ENCODE data around the gene DFFB.

DNA sequence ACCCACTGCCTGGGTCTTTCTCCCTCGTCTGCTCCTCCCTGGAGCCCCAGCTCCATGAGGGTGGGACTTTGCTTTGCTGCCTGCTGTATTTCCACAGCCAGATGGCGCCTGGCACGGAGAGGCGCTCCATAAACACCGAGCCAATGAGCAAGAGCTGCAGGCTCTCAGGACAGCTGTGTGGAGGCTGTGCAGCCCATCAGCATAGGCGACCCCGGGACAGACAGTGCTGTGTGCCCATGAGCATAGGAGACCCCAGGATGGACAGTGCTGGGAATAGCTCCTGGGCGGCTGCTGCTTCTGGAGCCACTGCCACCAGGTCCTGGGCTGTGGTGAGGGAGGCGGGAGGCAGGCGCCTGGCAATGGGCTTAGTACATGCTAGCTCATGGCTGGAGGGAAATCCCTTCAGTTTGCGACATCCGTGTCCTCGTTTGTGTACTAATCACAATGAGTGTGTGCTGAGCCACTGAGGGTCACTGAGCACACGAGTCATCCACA lies 29.4 kb upstream of the DFFB start:
- TF ChIP-seq POLR2A (IDR thresholded peaks at IDR 0.05) = no peak
- TF ChIP-seq, protein P1, sequence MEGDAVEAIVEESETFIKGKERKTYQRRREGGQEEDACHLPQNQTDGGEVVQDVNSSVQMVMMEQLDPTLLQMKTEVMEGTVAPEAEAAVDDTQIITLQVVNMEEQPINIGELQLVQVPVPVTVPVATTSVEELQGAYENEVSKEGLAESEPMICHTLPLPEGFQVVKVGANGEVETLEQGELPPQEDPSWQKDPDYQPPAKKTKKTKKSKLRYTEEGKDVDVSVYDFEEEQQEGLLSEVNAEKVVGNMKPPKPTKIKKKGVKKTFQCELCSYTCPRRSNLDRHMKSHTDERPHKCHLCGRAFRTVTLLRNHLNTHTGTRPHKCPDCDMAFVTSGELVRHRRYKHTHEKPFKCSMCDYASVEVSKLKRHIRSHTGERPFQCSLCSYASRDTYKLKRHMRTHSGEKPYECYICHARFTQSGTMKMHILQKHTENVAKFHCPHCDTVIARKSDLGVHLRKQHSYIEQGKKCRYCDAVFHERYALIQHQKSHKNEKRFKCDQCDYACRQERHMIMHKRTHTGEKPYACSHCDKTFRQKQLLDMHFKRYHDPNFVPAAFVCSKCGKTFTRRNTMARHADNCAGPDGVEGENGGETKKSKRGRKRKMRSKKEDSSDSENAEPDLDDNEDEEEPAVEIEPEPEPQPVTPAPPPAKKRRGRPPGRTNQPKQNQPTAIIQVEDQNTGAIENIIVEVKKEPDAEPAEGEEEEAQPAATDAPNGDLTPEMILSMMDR (IDR thresholded peaks at IDR 0.05) = no peak
